ENCODE results near the gene GDE1.
"Not testable (repeated sequence)": the region's sequence is repeated elsewhere in the genome, so short reads cannot be mapped to it uniquely, and the experiment has no call there.

The GDE1 gene

DNA sequence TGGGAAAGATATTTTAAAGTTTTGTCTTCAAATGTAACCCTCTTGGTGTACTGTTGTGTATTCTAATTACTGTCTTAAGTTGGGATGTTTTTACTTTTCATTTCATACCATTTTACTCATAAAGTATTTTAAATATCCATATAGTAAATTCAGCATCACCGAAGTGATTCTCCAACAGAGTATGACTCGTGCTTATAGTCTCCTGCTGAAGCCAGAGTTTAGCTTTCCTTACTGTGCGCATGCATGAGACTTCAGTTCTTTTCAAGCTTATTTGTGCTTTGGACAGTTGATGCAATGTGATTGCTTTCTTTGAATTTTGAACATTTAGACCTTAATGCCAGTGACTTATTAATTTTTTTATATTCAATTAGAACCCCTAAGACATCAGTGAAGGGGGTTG, 26.2 kb upstream of the GDE1 start:
- no peaks in the 10 kb centered on the region for H3K27me3 ChIP-seq (ENCODE audit: low read length)
- no peaks in the 10 kb centered on the region for H3K9me2 ChIP-seq (replicated peaks; ENCODE audit: insufficient read depth, low read length)
- no peaks in the 10 kb centered on the region for H4K20me1 ChIP-seq (ENCODE audit: low read depth, low read length)
- H3K27ac ChIP-seq (ENCODE audit: low read depth, low read length): no peak overlapping the region
- no peak overlapping the region for H2AFZ ChIP-seq (ENCODE audit: low read depth, low read length, severe bottlenecking)
- TF ChIP-seq, protein P1, sequence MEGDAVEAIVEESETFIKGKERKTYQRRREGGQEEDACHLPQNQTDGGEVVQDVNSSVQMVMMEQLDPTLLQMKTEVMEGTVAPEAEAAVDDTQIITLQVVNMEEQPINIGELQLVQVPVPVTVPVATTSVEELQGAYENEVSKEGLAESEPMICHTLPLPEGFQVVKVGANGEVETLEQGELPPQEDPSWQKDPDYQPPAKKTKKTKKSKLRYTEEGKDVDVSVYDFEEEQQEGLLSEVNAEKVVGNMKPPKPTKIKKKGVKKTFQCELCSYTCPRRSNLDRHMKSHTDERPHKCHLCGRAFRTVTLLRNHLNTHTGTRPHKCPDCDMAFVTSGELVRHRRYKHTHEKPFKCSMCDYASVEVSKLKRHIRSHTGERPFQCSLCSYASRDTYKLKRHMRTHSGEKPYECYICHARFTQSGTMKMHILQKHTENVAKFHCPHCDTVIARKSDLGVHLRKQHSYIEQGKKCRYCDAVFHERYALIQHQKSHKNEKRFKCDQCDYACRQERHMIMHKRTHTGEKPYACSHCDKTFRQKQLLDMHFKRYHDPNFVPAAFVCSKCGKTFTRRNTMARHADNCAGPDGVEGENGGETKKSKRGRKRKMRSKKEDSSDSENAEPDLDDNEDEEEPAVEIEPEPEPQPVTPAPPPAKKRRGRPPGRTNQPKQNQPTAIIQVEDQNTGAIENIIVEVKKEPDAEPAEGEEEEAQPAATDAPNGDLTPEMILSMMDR (IDR thresholded peaks at IDR 0.05; ENCODE audit: insufficient read depth, low read length, poor library complexity, severe bottlenecking): no peak
- TF ChIP-seq EZH2phosphoT487 (conservative IDR thresholded peaks at IDR 0.05; ENCODE audit: low read length): no peak
- no peak overlapping the region for H3K9ac ChIP-seq (ENCODE audit: low read length)
- H3K9me3 ChIP-seq (ENCODE audit: insufficient read depth, low read length): no peaks in the 10 kb centered on the region
- peaks cover 24% of the 10 kb centered on the region for H3K36me3 ChIP-seq (ENCODE audit: low read length)
- no peaks in the 10 kb centered on the region for H3K79me2 ChIP-seq (ENCODE audit: insufficient read depth, low read length)
- no peak overlapping the region for H3K4me3 ChIP-seq (ENCODE audit: insufficient read depth, low read length, poor library complexity, severe bottlenecking)
- H3K4me2 ChIP-seq (ENCODE audit: low read depth, low read length, poor library complexity, severe bottlenecking): no peak overlapping the region
- H3F3A ChIP-seq (ENCODE audit: insufficient read depth): no peaks in the 10 kb centered on the region

DNA sequence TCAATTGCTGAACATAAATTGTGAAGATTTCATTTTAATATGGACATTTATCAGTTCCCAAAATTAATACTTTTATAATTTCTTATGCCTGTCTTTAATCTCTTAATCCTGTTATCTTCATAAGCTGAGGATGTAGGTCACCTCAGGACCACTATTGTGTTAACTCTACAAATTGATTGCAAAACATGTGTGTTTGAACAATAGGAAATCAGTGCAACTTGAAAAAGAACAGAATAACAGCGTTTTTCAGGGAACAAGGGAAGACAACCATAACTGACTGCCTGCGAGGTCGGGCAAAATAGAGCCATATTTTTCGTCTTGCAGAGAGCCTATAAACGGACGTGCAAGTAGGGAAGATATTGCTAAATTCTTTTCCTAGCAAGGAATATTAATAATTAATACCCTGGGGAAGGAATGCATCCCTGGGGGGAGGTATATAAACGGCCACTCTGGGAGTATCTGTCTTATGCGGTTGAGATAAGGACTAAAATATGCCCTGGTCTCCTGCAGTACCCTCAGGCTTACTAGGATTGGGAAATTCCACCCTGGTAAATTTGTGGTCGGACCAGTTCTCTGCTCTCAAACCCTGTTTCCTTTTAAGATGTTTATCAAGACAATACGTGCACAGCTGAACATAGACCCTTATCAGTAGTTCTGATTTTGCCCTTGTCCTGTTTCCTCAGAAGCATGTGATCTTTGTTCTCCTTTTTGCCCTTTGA, 21.5 kb upstream of the GDE1 start:
- not testable (repeated sequence) for H2AFZ ChIP-seq (ENCODE audit: low read depth, low read length, severe bottlenecking); H3K9me3 ChIP-seq (ENCODE audit: insufficient read depth, low read length); H3K4me2 ChIP-seq (ENCODE audit: low read depth, low read length, poor library complexity, severe bottlenecking); H4K20me1 ChIP-seq (ENCODE audit: low read depth, low read length); H3K9me2 ChIP-seq (replicated peaks; ENCODE audit: insufficient read depth, low read length); H3K27me3 ChIP-seq (ENCODE audit: low read length); H3K27ac ChIP-seq (ENCODE audit: low read depth, low read length); H3F3A ChIP-seq (ENCODE audit: insufficient read depth); H3K9ac ChIP-seq (ENCODE audit: low read length); H3K79me2 ChIP-seq (ENCODE audit: insufficient read depth, low read length); H3K4me3 ChIP-seq (ENCODE audit: insufficient read depth, low read length, poor library complexity, severe bottlenecking)
- H3K36me3 ChIP-seq (ENCODE audit: low read length): peaks cover 35% of the 10 kb centered on the region

DNA sequence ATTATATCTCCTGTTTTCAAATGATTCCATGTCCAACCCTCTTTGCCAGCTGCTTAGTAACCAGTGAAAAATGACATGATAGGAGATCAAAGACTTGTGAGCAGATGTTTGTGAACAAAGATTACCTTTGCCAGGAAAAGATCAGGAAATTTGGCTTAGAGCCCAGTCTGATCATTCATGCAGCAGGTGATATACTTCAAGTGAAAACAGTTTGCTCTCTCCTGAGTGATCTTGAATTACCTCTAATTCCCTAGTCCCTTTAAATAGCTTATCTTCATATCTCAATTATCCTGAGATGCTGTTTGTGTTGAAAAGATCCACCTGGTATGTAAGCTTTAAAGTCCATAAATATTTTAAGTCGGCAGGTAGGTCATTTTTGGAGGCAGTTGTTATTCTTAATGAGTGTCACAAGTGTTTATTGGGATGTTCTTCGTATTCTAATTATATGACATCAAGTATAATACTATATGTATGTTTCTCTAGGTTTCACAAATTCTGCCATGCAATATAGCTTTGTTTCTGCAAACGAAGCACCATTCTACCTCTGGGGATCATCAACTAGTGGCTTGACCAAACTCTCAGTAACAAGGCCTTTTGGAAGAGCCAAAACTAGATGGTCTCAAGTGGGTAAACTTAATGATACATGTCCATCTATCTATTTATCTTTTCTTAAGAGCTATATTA, 20.4 kb upstream of the GDE1 start:
- Histone ChIP-seq H3F3A (ENCODE audit: insufficient read depth) (no peaks in the 10 kb centered on the region), H3K36me3 (ENCODE audit: low read length) (peaks cover 29% of the 10 kb centered on the region), H3K9ac (ENCODE audit: low read length) (no peak overlapping the region), H3K79me2 (ENCODE audit: insufficient read depth, low read length) (no peaks in the 10 kb centered on the region), H3K9me2 (replicated peaks; ENCODE audit: insufficient read depth, low read length) (no peaks in the 10 kb centered on the region), H4K20me1 (ENCODE audit: low read depth, low read length) (no peaks in the 10 kb centered on the region), H3K4me3 (ENCODE audit: insufficient read depth, low read length, poor library complexity, severe bottlenecking) (no peak overlapping the region), H2AFZ (ENCODE audit: low read depth, low read length, severe bottlenecking) (no peak overlapping the region), H3K27me3 (ENCODE audit: low read length) (no peaks in the 10 kb centered on the region), H3K4me2 (ENCODE audit: low read depth, low read length, poor library complexity, severe bottlenecking) (no peak overlapping the region), H3K27ac (ENCODE audit: low read depth, low read length) (no peak overlapping the region), H3K9me3 (ENCODE audit: insufficient read depth, low read length) (no peaks in the 10 kb centered on the region)
- TF ChIP-seq, protein P1 (IDR thresholded peaks at IDR 0.05; ENCODE audit: insufficient read depth, low read length, poor library complexity, severe bottlenecking): no peak
- TF ChIP-seq EZH2phosphoT487 (conservative IDR thresholded peaks at IDR 0.05; ENCODE audit: low read length): no peak

All from SU-DHL-6 (cell line).